Transverse colon (tissue), 4 donors: ENCODE results near the gene CDC7. TPM values are rescaled to one million over a fixed set of nuclear protein-coding genes. Genes with fewer than 3 reads are reported as not detected.

ENCODE experiments used
- DNase-seq: peaks from one replicate; pipeline ENCODE4 v3.0.0-alpha.2; 2019
- H3K27ac ChIP-seq, 4 donors: fragments of 200-600 bp; sonication (generic); 2 replicates each; pipeline ENCODE4 v1.5.1; 2016 to 2018; ENCODE audit warnings: inconsistent platforms in 4 of 4
- H3K27me3 ChIP-seq: fragments of 200-600 bp; sonication (generic); 2 replicates; pipeline ENCODE4 v1.5.1; 2017; ENCODE audit warnings: inconsistent platforms
- H3K36me3 ChIP-seq, 4 donors: fragments of 200-600 bp; sonication (generic); 2 replicates each; pipeline ENCODE4 v1.5.1; 2017 to 2019; ENCODE audit warnings: inconsistent platforms in 4 of 4
- H3K4me1 ChIP-seq, 4 donors: fragments of 200-600 bp; sonication (generic); 2 replicates each; pipeline ENCODE4 v1.5.1; 2017 to 2020; ENCODE audit warnings: inconsistent platforms in 4 of 4
- H3K4me3 ChIP-seq, 4 donors: fragments of 200-600 bp; sonication (generic); 1 replicate in 1 of 4; 2 replicates in 3 of 4; pipeline versions ENCODE4 v1.5.1 to v1.6.1; 2017 to 2019; ENCODE audit warnings: inconsistent platforms in 4 of 4
- H3K9me3 ChIP-seq, 2 donors: fragments of 200-600 bp; sonication (generic); 2 replicates each; pipeline ENCODE4 v1.5.1; 2017 to 2019; ENCODE audit warnings: inconsistent platforms in 2 of 2
- CTCF ChIP-seq, 5 experiments: fragments of 200-600 bp in 3 of 5; fragments of 450-650 bp in 2 of 5; sonication (generic) in 3 of 5; IDR thresholded peaks; 1 replicate in 2 of 5; 2 replicates in 3 of 5; pipeline ENCODE4 v1.5.1; 2016 to 2017; ENCODE audit warnings: antibody characterized with exemption in 5 of 5, inconsistent platforms in 3 of 5, mild to moderate bottlenecking in 2 of 5, moderate library complexity in 1 of 5
- EP300 ChIP-seq: sonication (generic); formaldehyde crosslinking; IDR thresholded peaks from one replicate; pipeline ENCODE4 v1.6.1; 2017; ENCODE audit warnings: antibody characterized with exemption, low read depth
- POLR2A ChIP-seq: fragments of 450-650 bp; IDR thresholded peaks from one replicate; pipeline ENCODE4 v1.6.1; 2016; ENCODE audit warnings: antibody characterized with exemption, mild to moderate bottlenecking, moderate library complexity
- POLR2AphosphoS5 ChIP-seq, 3 donors: sonication (generic); formaldehyde crosslinking; IDR thresholded peaks; one replicate each; pipeline ENCODE4 v1.6.1; 2016; ENCODE audit warnings: antibody characterized with exemption in 3 of 3
- WGBS, 2 donors: methylation state at CpG; one replicate each; pipeline ENCODE4 v1.1.5; 2018; ENCODE audit warnings: low coverage in 1 of 2; 5-methylcytosine and 5-hydroxymethylcytosine counted together
- in situ Hi-C, 4 donors: fragments of 200-750 bp; cut with MboI; loops; one replicate each; pipeline versions ENCODE4 v1.15.0 to v1.15.1; 2017; ENCODE audit warnings: low sequenced_read_pairs in 3 of 4, low pct_ligation_motif_present in 1 of 4, low pct_unique_long_range_greater_than_20kb in 1 of 4
- intact Hi-C: fragments of 100-400 bp; cut with DNase I; formaldehyde crosslinking; loops from one replicate; pipeline ENCODE4 v1.15.1; 2023; ENCODE audit warnings: low total_unique reads
- total RNA-seq, 4 donors: library from RNA; depleted of rRNA; stranded (reverse); fragments of >200 nt; gene quantifications; one replicate each; pipeline ENCODE4 v1.1.0, GENCODE V29; 2016

CDC7 gene
- total RNA-seq, 4 donors from 2014 or later, result 0.68 to 2.8 (median 1.3) TPM; not detected in 1

- TF ChIP-seq EP300, result no peak
- TF ChIP-seq POLR2A, result no peak
- no peak for TF ChIP-seq POLR2AphosphoS5 (IDR thresholded peaks at IDR 0.05)
- no peak for TF ChIP-seq CTCF (IDR thresholded peaks at IDR 0.05)
- Histone ChIP-seq H3K4me1 (peaks cover 0 to 32% (median 0%) of the 10 kb centered on the region in 4 donors), H3K36me3 (no peaks in the 10 kb centered on the region), H3K4me3 (no peak overlapping the region), H3K27ac (peak overlapping the region in 1 of 4 donors; percentile 22), H3K27me3 (no peaks in the 10 kb centered on the region), H3K9me3 (no peaks in the 10 kb centered on the region)
- WGBS, 2 donors, result 35 to 82% methylated on average over 3 to 7 of the region's 7 CpGs
- intact Hi-C loops, result no loop called here
- no peak for DNase-seq
- in situ Hi-C loops, result no loop called here
Measured at GRCh38 chr1:91555821-91556531, 55.3 kb downstream of the CDC7 start.

- no peak for TF ChIP-seq EP300
- TF ChIP-seq POLR2A, result no peak
- no peak for TF ChIP-seq POLR2AphosphoS5 (IDR thresholded peaks at IDR 0.05)
- no peak for TF ChIP-seq CTCF (IDR thresholded peaks at IDR 0.05)
- 89 to 100% methylated on average over 1 to 2 of the region's 2 CpGs for WGBS, 2 donors
- in situ Hi-C loops, result no loop called here
- Histone ChIP-seq H3K4me3 (no peak overlapping the region), H3K4me1 (peaks cover 0 to 32% (median 0%) of the 10 kb centered on the region in 4 donors), H3K36me3 (no peaks in the 10 kb centered on the region), H3K9me3 (no peaks in the 10 kb centered on the region), H3K27me3 (no peaks in the 10 kb centered on the region), H3K27ac (no peak overlapping the region)
- DNase-seq, result no peak
- intact Hi-C loops, result no loop called here
Measured at GRCh38 chr1:91556556-91556955, 55.9 kb downstream of the CDC7 start.

GRCh38 chr1:91557039-91557690 is 56.5 kb downstream of the CDC7 start:
- no peak for TF ChIP-seq CTCF (IDR thresholded peaks at IDR 0.05)
- no peak for TF ChIP-seq EP300
- no peak for TF ChIP-seq POLR2AphosphoS5 (IDR thresholded peaks at IDR 0.05)
- no peak for TF ChIP-seq POLR2A
- H3K27me3 ChIP-seq, result no peaks in the 10 kb centered on the region
- no peak overlapping the region for H3K27ac ChIP-seq
- H3K4me1 ChIP-seq, result peaks cover 0 to 32% (median 0%) of the 10 kb centered on the region in 4 donors
- in situ Hi-C loops, result no loop called here
- no peak overlapping the region for H3K4me3 ChIP-seq
- no peaks in the 10 kb centered on the region for H3K36me3 ChIP-seq
- no peak for DNase-seq
- 80 to 86% methylated on average over 1 to 5 of the region's 5 CpGs for WGBS, 2 donors
- H3K9me3 ChIP-seq, result no peaks in the 10 kb centered on the region
- intact Hi-C loops, result no loop called here

- in situ Hi-C loops, result no loop called here
- TF ChIP-seq POLR2AphosphoS5 (IDR thresholded peaks at IDR 0.05) (no peak), EP300 (no peak), CTCF (IDR thresholded peaks at IDR 0.05) (no peak), POLR2A (no peak)
- no peak overlapping the region for H3K27ac ChIP-seq
Measured at GRCh38 chr1:91557826-91558225, 57.2 kb downstream of the CDC7 start.

More at GRCh38 chr1:91557826-91558225, 57.2 kb downstream of the CDC7 start:
- intact Hi-C loops, result no loop called here
- Histone ChIP-seq H3K36me3 (no peaks in the 10 kb centered on the region), H3K4me1 (peaks cover 0 to 32% (median 0%) of the 10 kb centered on the region in 4 donors), H3K27me3 (no peaks in the 10 kb centered on the region), H3K4me3 (no peak overlapping the region), H3K9me3 (no peaks in the 10 kb centered on the region)
- WGBS, 2 donors, result 54 to 55% methylated on average over 1 of the region's 1 CpG
- no peak for DNase-seq
